Measurements from ENCODE around the gene FAM237B. TPM values are rescaled to one million over a fixed set of nuclear protein-coding genes. Genes with fewer than 3 reads are reported as not detected.

FAM237B gene
- total and polyA plus RNA-seq, 9 of the 15 experiments (the other 6 are each of a cell fraction or from before 2014, with no cell fraction given), result not detected

- no peaks in the 10 kb centered on the region for H3K4me1 ChIP-seq (replicated peaks in 1 of 2; ENCODE audit: control insufficient read depth in 2 of 2, insufficient read depth in 2 of 2, low read length in 2 of 2)
- in situ Hi-C loops (cut with MboI), result no loop called here
- no peak overlapping the region for H3K27ac ChIP-seq (ENCODE audit: extremely low read depth, low read depth, low read length)
- H3K36me3 ChIP-seq (ENCODE audit: control insufficient read depth, insufficient read depth, low read length), result no peaks in the 10 kb centered on the region
- CTCF ChIA-PET (ENCODE audit: low intra/inter-chr PET ratio), result no interaction called here
- H3K4me2 ChIP-seq (ENCODE audit: insufficient read depth, low read length), result no peak overlapping the region
- no peak overlapping the region for H3K9ac ChIP-seq (ENCODE audit: insufficient read depth in 1 of 2, low read depth in 2 of 2, low read length in 2 of 2)
- no peak overlapping the region for H2AFZ ChIP-seq (ENCODE audit: low read depth, low read length)
- H3K79me2 ChIP-seq (ENCODE audit: control insufficient read depth, insufficient read depth, low read length), result no peaks in the 10 kb centered on the region
- no peak for ATAC-seq
- intact Hi-C loops (cut with micrococcal nuclease), result no loop called here
- no TSS peak for BruUV-seq (replicated peaks)
- POLR2A ChIA-PET, result no interaction called here
- no peaks in the 10 kb centered on the region for H3K27me3 ChIP-seq (ENCODE audit: control insufficient read depth in 2 of 2, insufficient read depth in 2 of 2, low read length in 2 of 2)
- 12% methylated on average over 1 of the region's 1 CpG for WGBS (ENCODE audit: insufficient coverage, low coverage, missing lambda C conversion rate)
- FAIRE-seq, result no peak
- no peaks in the 10 kb centered on the region for H4K20me1 ChIP-seq (replicated peaks; ENCODE audit: control insufficient read depth, insufficient read depth, low read length)
- H3K4me3 ChIP-seq, result no peak overlapping the region
- H3K9me3 ChIP-seq (replicated peaks; ENCODE audit: control insufficient read depth, insufficient read depth, low read depth, low read length), result no peaks in the 10 kb centered on the region
- no peaks in the 10 kb centered on the region for H3K9me1 ChIP-seq (ENCODE audit: control insufficient read depth, insufficient read depth, low read length)
- DNase-seq (ENCODE audit: extremely low read depth in 1 of 4, low spot score in 3 of 4), result no peak
- TF ChIP-seq ZEB2 (IDR thresholded peaks at IDR 0.05), result no peak
- TF ChIP-seq RHOXF2B (CRISPR knock-in tag; conservative IDR thresholded peaks at IDR 0.05), result no peak
- TF ChIP-seq, protein P1, sequence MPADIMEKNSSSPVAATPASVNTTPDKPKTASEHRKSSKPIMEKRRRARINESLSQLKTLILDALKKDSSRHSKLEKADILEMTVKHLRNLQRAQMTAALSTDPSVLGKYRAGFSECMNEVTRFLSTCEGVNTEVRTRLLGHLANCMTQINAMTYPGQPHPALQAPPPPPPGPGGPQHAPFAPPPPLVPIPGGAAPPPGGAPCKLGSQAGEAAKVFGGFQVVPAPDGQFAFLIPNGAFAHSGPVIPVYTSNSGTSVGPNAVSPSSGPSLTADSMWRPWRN (IDR thresholded peaks at IDR 0.05; ENCODE audit: low read depth), result no peak
- TF ChIP-seq, protein P2, sequence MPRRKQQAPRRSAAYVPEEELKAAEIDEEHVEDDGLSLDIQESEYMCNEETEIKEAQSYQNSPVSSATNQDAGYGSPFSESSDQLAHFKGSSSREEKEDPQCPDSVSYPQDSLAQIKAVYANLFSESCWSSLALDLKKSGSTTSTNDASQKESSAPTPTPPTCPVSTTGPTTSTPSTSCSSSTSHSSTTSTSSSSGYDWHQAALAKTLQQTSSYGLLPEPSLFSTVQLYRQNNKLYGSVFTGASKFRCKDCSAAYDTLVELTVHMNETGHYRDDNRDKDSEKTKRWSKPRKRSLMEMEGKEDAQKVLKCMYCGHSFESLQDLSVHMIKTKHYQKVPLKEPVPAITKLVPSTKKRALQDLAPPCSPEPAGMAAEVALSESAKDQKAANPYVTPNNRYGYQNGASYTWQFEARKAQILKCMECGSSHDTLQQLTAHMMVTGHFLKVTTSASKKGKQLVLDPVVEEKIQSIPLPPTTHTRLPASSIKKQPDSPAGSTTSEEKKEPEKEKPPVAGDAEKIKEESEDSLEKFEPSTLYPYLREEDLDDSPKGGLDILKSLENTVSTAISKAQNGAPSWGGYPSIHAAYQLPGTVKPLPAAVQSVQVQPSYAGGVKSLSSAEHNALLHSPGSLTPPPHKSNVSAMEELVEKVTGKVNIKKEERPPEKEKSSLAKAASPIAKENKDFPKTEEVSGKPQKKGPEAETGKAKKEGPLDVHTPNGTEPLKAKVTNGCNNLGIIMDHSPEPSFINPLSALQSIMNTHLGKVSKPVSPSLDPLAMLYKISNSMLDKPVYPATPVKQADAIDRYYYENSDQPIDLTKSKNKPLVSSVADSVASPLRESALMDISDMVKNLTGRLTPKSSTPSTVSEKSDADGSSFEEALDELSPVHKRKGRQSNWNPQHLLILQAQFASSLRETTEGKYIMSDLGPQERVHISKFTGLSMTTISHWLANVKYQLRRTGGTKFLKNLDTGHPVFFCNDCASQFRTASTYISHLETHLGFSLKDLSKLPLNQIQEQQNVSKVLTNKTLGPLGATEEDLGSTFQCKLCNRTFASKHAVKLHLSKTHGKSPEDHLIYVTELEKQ (CRISPR knock-in tag; IDR thresholded peaks at IDR 0.05), result no peak
- TF ChIP-seq ZNF586 (CRISPR knock-in tag; conservative IDR thresholded peaks at IDR 0.05), result no peak
- TF ChIP-seq, protein P3, sequence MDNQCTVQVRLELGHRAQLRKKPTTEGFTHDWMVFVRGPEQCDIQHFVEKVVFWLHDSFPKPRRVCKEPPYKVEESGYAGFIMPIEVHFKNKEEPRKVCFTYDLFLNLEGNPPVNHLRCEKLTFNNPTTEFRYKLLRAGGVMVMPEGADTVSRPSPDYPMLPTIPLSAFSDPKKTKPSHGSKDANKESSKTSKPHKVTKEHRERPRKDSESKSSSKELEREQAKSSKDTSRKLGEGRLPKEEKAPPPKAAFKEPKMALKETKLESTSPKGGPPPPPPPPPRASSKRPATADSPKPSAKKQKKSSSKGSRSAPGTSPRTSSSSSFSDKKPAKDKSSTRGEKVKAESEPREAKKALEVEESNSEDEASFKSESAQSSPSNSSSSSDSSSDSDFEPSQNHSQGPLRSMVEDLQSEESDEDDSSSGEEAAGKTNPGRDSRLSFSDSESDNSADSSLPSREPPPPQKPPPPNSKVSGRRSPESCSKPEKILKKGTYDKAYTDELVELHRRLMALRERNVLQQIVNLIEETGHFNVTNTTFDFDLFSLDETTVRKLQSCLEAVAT (IDR thresholded peaks at IDR 0.05), result no peak
- TF ChIP-seq ZFP36 (IDR thresholded peaks at IDR 0.05; ENCODE audit: low read depth, low read length, partially characterized antibody), result no peak
- no peak for TF ChIP-seq ZC3H8 (IDR thresholded peaks at IDR 0.05)
- TF ChIP-seq PYGO2 (tag; IDR thresholded peaks at IDR 0.05), result no peak
- TF ChIP-seq TRIM24 (IDR thresholded peaks at IDR 0.05), result no peak
- TF ChIP-seq ZNF253 (CRISPR knock-in tag; conservative IDR thresholded peaks at IDR 0.05), result no peak
- no peak for TF ChIP-seq NUFIP1 (IDR thresholded peaks at IDR 0.05; ENCODE audit: partially characterized antibody)
- TF ChIP-seq NR2F6 (CRISPR knock-in tag; IDR thresholded peaks at IDR 0.05), result no peak
- TF ChIP-seq IFI16 (CRISPR knock-in tag; IDR thresholded peaks at IDR 0.05), result no peak
- TF ChIP-seq ZNF23 (CRISPR knock-in tag; IDR thresholded peaks at IDR 0.05), result no peak
- TF ChIP-seq MXI1 (IDR thresholded peaks at IDR 0.05; ENCODE audit: low read depth, low read length), result no peak
These were observed 17.9 kb downstream of the FAM237B start for GRCh38 chr7:90303241-90303640.
